HUES6 (cell line): ENCODE measurements around the gene APPL1.

Experiments used
- H3K27ac ChIP-seq: 2 replicates; pipeline ENCODE4 v1.7.0; 2013; ENCODE audit warnings: low read depth, mild to moderate bottlenecking, low read length, inconsistent platforms
- H3K27me3 ChIP-seq: 2 replicates; pipeline ENCODE4 v1.6.1; 2013; ENCODE audit warnings: low read length; ENCODE audit not compliant: control insufficient read depth, insufficient read depth
- H3K36me3 ChIP-seq: 2 replicates; pipeline ENCODE4 v1.6.1; 2013; ENCODE audit warnings: low read length; ENCODE audit not compliant: control insufficient read depth, insufficient read depth
- H3K4me1 ChIP-seq: 2 replicates; pipeline ENCODE4 v1.6.1; 2013; ENCODE audit warnings: low read length; ENCODE audit not compliant: control insufficient read depth, insufficient read depth
- H3K4me3 ChIP-seq: 2 replicates; pipeline ENCODE4 v1.5.1; 2013; ENCODE audit warnings: low read depth, low read length
- H3K9ac ChIP-seq: one replicate; pipeline ENCODE4 v1.6.1; 2013; ENCODE audit warnings: mild to moderate bottlenecking, low read length
- H3K9me3 ChIP-seq: 2 replicates; pipeline ENCODE4 v1.6.1; 2013; ENCODE audit warnings: low read depth, low read length; ENCODE audit not compliant: control insufficient read depth, insufficient read depth

The APPL1 gene

GRCh38 chr3:57227930-57228751, 612 bp downstream of the APPL1 start:
- peaks cover 7% of the 10 kb centered on the region; the same call in 1 of the 2 replicates for H3K27me3 ChIP-seq
- no peaks in the 10 kb centered on the region for H3K9me3 ChIP-seq
- peak overlapping the region; percentile 73 for H3K9ac ChIP-seq
- H3K27ac ChIP-seq = peak overlapping the region; percentile 54; the same call in 1 of the 2 replicates
- no peaks in the 10 kb centered on the region for H3K36me3 ChIP-seq
- peaks cover 11% of the 10 kb centered on the region; the same call in 1 of the 2 replicates for H3K4me1 ChIP-seq
- peak overlapping the region; percentile 95 for H3K4me3 ChIP-seq

GRCh38 chr3:57230006-57230405, 2.5 kb downstream of the APPL1 start:
- Histone ChIP-seq H3K4me3 (no peak overlapping the region), H3K27me3 (peaks cover 7% of the 10 kb centered on the region; the same call in 1 of the 2 replicates), H3K4me1 (peaks cover 11% of the 10 kb centered on the region; the same call in 1 of the 2 replicates), H3K9ac (no peak overlapping the region), H3K9me3 (no peaks in the 10 kb centered on the region), H3K36me3 (no peaks in the 10 kb centered on the region), H3K27ac (no peak overlapping the region)

- Histone ChIP-seq H3K4me1 (peaks cover under 1% of the 10 kb centered on the region; the same call in 1 of the 2 replicates), H3K27ac (no peak overlapping the region), H3K4me3 (no peak overlapping the region), H3K9ac (no peak overlapping the region), H3K27me3 (0 out of 2 replicates have a peak, but pooled peaks cover under 1% of the 10 kb centered on the region), H3K9me3 (no peaks in the 10 kb centered on the region), H3K36me3 (peaks cover 14% of the 10 kb centered on the region)
Measured at GRCh38 chr3:57233799-57234198, 6.3 kb downstream of the APPL1 start.

- Histone ChIP-seq H3K27me3 (no peaks in the 10 kb centered on the region), H3K9me3 (no peaks in the 10 kb centered on the region), H3K9ac (no peak overlapping the region), H3K36me3 (peaks cover 22% of the 10 kb centered on the region), H3K4me1 (no peaks in the 10 kb centered on the region), H3K4me3 (no peak overlapping the region), H3K27ac (no peak overlapping the region)
Measured at GRCh38 chr3:57234613-57235575, 7.4 kb downstream of the APPL1 start.

GRCh38 chr3:57244946-57245345, 17.4 kb downstream of the APPL1 start:
- no peaks in the 10 kb centered on the region for H3K4me1 ChIP-seq
- H3K9me3 ChIP-seq = no peaks in the 10 kb centered on the region
- H3K36me3 ChIP-seq = peaks cover 80% of the 10 kb centered on the region
- H3K27ac ChIP-seq = no peak overlapping the region
- no peak overlapping the region for H3K4me3 ChIP-seq
- no peak overlapping the region for H3K9ac ChIP-seq
- no peaks in the 10 kb centered on the region for H3K27me3 ChIP-seq

GRCh38 chr3:57252404-57252803, 24.9 kb downstream of the APPL1 start:
- Histone ChIP-seq H3K27me3 (no peaks in the 10 kb centered on the region), H3K4me3 (no peak overlapping the region), H3K36me3 (peaks cover 30% of the 10 kb centered on the region)

GRCh38 chr3:57256844-57257243, 29.3 kb downstream of the APPL1 start:
- Histone ChIP-seq H3K9me3 (no peaks in the 10 kb centered on the region), H3K27me3 (no peaks in the 10 kb centered on the region), H3K27ac (no peak overlapping the region), H3K36me3 (peaks cover 52% of the 10 kb centered on the region), H3K4me1 (no peaks in the 10 kb centered on the region), H3K4me3 (no peak overlapping the region), H3K9ac (no peak overlapping the region)

More at GRCh38 chr3:57252404-57252803, 24.9 kb downstream of the APPL1 start:
- Histone ChIP-seq H3K27ac (no peak overlapping the region), H3K4me1 (no peaks in the 10 kb centered on the region), H3K9ac (no peak overlapping the region), H3K9me3 (no peaks in the 10 kb centered on the region)

GRCh38 chr3:57257678-57258077, 30.1 kb downstream of the APPL1 start:
- no peak overlapping the region for H3K27ac ChIP-seq
- no peak overlapping the region for H3K9ac ChIP-seq
- H3K36me3 ChIP-seq = peaks cover 54% of the 10 kb centered on the region
- no peaks in the 10 kb centered on the region for H3K4me1 ChIP-seq
- no peaks in the 10 kb centered on the region for H3K9me3 ChIP-seq
- H3K27me3 ChIP-seq = no peaks in the 10 kb centered on the region
- H3K4me3 ChIP-seq = no peak overlapping the region

- H3K9ac ChIP-seq = no peak overlapping the region
- H3K4me1 ChIP-seq = no peaks in the 10 kb centered on the region
- H3K27ac ChIP-seq = no peak overlapping the region
- no peaks in the 10 kb centered on the region for H3K27me3 ChIP-seq
- no peak overlapping the region for H3K4me3 ChIP-seq
- no peaks in the 10 kb centered on the region for H3K9me3 ChIP-seq
- peaks cover 64% of the 10 kb centered on the region for H3K36me3 ChIP-seq
Measured at GRCh38 chr3:57261119-57261518, 33.6 kb downstream of the APPL1 start.

GRCh38 chr3:57261929-57262328, 34.4 kb downstream of the APPL1 start:
- no peaks in the 10 kb centered on the region for H3K9me3 ChIP-seq
- peaks cover 62% of the 10 kb centered on the region for H3K36me3 ChIP-seq
- H3K27me3 ChIP-seq = no peaks in the 10 kb centered on the region

More at GRCh38 chr3:57261929-57262328, 34.4 kb downstream of the APPL1 start:
- Histone ChIP-seq H3K4me1 (no peaks in the 10 kb centered on the region), H3K4me3 (no peak overlapping the region), H3K27ac (no peak overlapping the region), H3K9ac (no peak overlapping the region)
